HG03064 (cell line): Measurements from ENCODE around the gene C5orf47.
"Not testable (repeated sequence)": the region's sequence is repeated elsewhere in the genome, so short reads cannot be mapped to it uniquely, and the experiment has no call there.

Source experiments
- ATAC-seq: cut with Tn5 transposase; IDR thresholded peaks from one replicate; pipeline ENCODE4 v1.9.1; 2021; ENCODE audit warnings: low read depth; ENCODE audit not compliant: unreplicated experiment

The C5orf47 gene

DNA sequence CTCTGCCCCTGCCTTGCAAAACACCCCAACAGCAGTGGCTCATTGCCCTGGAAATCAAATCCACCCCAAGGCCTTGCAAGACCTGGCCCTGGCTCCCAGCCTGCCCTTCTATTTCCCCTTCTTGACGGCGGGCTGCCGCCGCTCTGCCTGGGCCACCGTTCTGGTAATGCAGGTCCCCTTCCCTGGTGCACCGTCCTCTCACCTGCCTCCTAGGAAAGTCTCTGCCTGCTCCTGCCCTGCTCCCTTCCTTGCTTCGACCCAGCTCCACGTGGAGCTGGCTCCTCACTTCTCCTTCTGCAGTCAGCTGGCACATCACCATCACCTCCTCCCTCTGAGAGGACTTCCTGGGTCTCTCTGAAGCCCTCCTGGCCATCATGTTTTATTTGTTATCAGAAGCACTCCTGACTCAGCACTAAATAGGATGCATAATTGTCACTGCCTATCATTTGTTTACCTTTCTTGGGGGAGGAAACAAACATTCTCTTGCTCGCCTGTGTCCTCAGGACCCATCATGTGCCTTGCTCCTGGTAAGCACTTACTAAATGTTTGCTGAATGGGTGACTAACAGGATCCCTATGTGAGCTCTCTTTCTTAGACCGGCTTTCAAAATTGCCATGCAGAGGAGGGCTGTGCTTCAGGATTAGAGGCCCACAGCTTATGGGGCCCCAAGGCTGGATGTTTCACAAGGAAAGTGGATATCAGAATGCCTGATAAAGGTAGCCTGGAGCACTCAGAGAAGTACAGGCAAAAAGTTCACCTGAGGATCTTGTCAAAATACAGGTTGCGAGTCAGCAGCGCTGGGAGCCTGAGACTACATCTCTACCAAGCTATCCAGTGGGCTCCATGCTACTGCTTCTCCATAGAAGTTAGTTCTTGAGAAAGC, 19.6 kb upstream of the C5orf47 start:
- no peak for ATAC-seq

DNA sequence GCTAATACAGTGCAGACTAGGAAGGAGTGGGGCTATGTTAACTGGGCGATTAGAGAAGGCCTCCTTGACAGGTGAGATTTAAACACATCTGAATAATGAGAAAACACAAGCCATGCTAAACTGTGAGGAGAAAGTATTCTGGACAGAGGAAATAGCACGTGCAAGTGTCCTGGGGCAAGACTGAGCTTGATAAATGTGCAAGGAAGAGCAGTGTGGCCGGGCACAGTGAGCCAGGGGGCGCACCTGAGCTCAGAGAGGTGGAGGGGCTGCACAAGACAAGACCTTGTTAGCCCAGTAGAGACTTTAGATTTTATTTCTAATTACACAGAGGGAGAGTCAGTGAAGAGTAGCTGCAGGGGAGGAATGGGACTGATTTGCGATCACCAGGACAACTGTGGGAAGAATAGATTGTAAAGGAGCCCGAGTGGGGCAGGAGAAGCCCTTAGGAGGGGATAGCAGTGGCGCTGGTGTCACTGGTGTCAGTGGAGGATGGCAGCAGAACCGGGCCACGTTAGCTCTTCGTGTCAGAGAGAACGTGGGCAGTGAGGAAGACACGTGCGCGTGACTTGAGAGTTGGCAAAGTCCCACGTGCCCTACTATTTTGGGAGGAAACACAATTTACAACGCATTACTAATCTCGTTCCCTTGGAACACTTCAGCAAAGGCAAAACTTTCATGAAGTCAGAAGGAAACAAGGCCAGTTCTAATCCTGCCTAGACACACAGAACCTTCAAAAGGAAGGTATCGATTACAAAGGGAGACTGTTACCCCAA, 17.9 kb upstream of the C5orf47 start:
- no peak for ATAC-seq

DNA sequence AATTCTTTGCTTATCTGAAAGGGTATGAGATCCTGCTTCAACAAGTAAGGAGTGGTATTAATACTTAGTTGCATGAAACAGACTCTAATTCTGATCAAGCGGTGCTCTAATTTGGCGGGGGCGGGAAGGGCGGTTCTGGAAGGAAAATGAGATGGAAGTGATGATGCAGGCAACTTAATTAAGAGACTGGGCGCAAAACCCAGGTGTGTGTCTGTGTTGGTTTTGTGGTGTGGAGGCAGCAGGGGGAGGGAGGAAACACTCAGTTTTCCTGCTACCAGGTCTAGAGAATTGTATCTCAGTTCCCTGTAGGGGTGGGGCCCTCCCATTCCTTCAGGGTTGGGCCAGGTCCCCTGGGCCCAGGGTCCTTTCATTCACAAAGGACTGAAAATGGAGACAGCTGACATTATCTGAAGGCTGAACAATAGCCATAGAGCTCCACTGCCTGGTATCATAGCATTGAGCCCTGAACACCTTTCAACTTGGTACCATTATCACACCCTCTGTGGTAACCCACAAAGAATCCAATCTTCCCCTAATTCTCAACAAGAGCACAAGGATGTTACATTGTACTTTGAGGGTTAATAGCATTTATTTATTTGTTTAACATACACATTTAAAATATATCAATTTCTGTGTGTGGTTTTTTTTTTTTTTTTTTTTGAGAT, 17.2 kb upstream of the C5orf47 start:
- no peak for ATAC-seq

DNA sequence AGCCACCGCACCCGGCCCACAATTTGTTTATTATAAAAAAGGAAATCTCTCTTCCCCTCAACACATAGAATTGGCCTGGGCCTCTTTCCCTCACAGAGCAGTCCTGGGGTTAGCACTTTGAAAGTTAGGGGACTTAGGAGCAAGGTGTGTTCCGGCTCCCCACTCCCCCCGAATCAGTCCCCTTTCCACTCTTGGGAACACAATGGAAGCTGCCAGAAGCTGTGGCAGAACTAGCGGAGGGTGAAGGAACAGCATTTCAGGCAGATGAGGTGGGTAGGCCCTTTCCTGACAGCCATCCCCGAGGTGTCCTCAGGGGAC, 16.4 kb upstream of the C5orf47 start:
- ATAC-seq = no peak

DNA sequence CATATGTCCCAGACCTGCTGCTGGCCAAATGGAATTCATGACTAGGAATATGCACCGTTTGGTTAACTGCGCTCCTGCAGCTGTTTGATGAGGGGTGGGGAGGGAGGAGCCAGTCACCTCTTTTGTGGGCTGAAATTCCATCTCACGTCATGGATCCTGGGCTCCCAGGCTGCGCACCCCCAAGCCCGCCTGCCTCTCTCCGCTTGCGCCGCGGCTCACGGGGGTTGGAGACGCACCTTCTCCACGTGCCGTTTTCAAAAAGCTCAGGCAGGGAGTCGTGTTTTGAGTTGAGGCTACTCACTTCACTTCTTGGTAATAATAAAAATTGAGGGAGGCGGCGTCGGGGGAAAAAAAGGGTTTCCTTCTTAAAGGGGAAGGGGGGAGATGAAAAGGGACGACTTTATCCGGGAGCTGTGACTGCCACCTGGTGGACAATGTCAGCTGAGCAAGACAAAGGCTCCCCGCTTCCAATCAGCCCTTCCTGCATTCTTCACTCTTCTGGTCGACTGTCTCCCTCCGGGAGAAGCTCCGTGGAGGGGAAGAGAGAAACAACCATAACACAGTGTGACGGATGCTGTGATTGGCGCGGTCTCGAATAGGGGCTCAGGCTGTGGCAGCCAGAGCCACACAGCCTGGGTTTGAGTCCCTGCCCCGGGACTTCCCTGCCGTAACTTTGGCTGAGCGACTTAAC, 15.9 kb upstream of the C5orf47 start:
- ATAC-seq = no peak

DNA sequence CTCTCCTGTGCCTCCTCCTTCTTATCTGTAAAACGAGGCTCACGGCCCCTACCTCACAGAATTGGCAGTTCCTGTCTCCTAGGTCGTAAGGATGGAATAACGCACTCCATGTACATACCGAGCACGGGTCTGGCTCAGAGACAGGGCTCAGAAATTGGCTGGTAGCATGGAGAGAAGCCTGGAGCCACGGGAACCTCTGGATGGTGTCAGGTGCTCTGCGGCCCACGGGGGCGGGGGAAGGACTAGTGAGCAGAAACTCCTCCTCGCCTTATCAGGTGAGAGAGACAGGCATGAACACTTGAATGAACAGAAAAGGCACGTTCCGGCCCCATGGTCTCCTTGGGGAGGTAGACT, 15.4 kb upstream of the C5orf47 start:
- no peak for ATAC-seq

DNA sequence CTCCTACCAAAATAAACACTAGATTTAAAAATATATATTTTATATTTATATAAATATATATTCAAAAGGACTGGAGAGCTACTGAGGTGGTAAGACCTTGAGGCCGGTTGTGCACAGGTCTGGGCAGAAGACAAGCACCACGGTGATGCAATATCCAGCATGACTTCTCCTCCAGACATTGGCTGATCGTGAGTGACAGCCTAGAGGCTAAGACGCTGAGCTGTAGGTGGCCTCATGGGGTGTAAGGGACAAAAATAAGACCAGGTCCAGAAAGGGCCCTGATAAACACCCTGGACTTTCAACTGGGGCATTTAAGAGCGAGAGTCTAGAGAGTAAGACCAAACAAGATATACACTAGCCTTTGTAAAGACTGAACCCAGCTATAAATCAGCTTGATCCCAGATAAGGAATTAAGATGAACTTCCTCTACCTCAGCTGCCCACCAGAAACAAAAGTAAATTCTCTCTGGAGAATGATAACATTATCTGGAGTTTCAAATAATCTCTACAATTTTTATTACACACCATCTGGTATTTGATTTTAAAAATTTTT, 14.2 kb upstream of the C5orf47 start:
- ATAC-seq = no peak

DNA sequence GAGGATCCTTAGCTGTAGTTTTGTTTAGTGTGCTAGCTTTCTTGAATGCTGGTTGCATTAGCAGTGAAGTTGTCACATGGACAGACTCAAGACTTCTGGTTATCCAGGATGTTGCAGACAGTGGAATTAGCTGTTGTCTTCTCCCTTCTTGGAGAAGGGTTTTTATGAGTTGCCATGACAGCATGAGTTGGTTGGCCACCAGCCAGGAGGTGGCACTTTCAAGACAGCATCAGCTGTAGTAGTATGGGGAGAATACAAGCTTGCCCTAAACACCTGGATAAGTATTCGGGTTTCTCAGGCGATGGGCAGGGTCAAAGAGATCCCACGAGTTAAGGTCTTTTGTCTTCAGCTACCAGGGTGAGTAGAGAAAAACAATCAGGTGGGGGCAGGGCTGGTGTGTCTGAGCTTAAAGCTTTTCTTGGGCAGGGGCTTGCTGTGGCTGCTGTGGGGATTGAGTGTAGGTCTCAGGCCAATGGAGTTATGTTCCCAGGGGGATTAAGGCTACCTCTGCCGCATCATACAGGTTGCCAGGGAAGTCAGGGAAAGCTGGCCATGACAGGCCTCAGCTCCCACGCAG, 7.7 kb upstream of the C5orf47 start:
- no peak for ATAC-seq

DNA sequence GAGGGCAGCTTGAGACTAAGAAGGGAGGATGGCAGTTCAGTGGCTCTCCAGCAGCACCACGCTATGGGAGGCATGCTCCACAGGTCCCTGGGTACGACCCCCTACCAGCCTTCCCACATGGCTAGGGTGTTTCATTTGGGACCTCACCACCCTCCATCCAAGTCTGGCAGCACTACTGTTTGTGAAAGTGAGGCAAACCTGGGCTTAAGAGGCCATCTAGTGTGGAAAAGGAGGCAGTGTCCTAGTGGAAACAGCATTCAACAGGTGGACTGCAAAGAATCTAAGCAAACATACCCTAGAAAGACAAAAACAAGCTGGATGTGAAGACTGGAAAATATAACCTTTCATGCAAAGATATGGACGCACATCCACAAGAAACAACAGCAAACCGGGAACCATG, 4.8 kb upstream of the C5orf47 start:
- ATAC-seq = no peak

DNA sequence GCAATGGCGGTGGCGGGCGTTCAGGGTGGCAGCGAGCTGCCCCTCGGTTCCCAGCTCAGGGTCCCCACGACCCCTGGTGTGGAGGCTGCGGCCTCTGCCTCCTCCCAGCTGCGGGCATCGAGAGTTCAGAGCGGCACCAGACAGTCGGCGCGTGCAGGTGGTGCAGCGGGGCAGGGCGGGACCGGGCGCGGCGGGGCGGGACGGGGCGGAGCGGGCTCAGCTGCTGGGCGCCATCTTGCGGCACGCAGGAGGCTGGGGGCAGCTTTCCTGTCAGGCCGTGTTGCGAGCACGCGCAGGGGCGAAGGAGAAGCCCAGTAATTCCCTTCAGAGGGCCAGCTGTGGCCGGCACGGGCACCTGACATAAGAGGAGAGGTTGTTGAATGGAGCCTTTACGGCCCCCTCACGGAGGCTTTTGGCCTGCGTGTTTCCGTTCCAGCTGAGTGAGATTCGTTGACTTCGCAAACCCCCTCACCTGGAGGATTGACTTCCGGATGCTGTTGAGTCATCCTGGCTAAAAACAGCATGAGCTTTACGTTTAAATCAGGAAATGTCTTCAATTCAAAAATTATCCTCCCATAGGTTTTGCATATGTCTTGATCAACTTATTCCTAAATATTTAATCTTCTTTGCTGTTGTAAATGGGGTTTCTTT, 587 bp downstream of the C5orf47 start:
- ATAC-seq = no peak

DNA sequence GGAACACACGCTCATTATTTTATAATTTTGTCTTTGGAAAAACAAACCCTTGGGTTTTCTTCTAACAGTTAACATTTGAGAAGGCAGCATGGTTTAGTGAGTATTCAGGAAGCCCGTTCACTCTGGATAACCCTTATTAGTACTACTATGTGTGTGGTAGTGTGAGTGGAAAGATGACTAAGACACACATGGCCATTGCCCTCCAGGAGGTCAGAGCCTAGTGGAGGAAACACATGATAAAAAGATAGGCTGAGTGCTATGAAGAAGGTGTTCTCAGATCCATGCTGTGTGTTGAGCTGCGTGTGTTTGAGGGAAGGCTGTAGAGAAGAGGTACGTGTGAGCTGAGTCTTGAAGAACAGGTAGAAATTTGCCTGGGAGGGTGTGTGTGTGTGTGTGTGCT, 8.4 kb downstream of the C5orf47 start:
- no peak for ATAC-seq

DNA sequence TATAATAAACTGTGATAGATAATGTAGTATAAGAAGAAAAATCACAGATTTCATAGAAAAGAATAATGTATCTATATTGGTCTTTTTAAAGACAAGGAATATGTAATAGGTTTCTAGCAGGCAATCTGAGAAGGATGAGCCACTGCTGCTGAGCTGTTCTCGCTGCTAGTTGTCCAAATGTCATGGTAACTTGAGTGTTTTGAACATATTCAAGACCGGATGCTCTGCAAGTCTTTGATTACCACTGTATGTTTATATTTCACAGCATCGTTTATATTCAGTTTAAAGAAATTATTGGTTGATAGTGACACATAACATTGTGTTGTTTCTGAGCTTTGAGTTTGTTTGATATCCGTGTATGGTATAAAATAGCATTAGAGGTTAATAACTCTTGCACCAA, 9.6 kb downstream of the C5orf47 start:
- ATAC-seq = no peak

DNA sequence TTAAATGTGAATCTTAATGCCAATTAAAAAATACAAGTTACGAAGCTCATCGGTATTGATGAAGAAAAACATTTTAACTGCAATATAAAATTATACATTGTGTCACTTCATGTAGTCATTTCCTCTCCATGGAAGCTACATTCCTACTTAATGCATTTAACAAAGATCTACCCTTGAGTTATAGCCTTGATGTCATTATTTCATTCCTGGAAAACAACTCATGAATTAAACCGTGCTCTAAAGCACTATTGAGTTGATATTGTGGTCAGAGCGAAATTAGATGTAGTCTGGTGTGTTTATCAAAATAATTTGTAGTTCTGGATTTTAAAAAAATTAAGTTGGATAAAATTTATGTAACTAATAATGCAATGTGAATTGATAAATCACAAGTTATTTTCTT, 11.1 kb downstream of the C5orf47 start:
- ATAC-seq = no peak

DNA sequence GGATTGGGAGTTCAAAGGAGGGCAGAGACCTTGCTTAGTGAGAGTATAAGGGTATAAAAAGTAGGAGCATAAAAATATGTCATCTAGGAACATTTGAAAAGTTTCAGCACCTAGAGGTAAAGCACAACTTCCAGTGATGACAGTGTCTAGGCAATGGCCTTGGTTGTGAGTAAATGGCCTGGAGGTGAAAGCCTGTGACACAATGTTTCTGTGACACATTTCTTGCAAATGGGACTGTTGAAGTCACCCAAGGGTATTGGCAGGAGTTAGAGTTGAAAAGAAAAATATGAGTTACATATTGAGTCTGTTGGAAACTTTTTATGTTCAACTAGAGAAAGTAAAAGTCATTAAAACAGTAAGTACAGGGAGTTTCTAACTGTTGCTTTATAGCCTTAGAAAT, 14.8 kb downstream of the C5orf47 start:
- no peak for ATAC-seq

DNA sequence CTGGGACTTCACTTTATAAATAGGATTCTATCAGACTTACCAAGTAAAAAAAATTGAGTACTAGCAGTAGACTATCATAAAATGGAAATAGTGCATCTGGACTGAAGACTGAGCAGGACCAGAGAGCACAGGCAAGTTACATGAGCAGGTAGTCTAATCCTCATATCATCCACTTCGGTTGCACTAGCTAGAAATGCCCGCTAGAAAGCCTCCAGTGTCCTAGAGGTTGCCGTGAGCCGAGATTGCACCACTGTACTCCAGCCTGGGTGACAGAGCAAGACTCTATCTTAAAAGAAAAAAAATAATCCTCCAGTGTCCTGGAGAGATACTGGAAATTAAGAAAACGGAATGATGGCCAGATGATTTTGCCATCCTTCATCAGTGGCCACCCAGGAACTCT, 20.0 kb downstream of the C5orf47 start:
- ATAC-seq = no peak

DNA sequence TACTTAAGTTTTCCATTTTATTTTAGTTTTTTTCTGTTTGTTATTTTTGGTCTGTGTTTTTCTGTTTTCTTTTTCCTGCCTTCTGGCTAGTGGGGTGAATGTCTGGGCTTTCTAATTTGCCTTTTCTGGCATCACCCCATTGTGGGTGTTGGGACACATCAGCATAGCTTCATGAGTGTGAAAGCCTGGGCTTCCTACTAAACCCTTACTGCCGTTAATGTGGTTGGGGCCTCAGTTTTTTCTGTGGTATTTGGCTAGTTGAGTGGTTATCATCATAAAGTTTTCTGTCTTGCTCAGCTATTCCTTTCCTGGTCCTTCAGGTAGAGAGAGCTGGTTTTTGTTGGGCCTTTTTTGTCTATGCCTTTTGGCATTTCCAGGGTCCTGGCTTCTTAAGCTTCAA, 21.4 kb downstream of the C5orf47 start:
- no peak for ATAC-seq

DNA sequence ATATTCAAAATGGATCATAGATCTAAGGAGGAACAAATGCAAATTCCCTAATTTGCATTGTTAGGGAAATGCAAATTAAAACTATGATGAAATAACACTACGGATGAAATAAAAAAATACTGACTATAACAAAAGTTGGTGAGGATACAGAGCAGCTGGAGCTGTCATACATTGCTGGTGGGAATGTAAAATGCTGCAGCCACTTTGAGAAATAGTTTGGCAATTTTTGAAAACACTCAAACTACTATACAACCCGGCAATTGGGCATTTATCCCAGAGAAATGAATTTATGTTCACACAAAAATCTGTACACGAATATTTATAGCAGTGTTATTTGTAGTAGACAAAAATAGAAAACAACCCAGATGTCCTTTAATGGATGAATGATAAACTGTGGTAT, 22.5 kb downstream of the C5orf47 start:
- ATAC-seq = no peak

DNA sequence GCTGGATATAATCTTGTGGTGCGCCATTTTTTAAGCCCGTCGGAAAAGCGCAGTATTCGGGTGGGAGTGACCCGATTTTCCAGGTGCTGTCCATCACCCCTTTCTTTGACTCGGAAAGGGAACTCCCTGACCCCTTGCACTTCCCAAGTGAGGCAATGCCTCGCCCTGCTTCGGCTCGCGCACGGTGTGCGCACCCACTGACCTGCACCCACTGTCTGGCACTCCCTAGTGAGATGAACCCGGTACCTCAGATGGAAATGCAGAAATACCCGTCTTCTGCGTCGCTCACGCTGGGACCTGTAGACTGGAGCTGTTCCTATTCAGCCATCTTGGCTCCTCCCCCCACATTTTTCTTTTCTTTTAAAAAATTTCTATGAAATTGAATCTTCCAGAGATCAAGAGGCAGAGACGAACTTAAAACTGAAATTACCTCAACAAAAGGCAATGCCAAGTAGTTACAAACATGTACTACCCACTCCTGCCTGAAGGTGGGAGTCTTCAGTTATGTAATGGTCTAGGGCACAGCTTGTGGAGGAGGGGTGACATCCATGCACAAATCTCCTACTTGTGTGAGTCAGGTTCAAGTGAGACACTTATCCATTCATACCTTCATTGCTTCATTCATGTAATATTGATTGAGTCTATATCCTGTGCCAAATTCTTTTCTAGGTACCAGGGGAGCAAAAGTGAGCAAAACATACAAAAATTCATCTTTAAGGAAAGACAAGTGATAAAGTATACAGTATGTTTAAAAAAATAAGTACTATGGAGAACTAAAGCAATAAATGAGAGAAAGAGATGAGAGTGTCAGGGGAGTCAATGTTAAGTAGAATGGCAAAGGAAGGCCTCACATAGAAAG, 31.3 kb downstream of the C5orf47 start:
- not testable (repeated sequence) for ATAC-seq

DNA sequence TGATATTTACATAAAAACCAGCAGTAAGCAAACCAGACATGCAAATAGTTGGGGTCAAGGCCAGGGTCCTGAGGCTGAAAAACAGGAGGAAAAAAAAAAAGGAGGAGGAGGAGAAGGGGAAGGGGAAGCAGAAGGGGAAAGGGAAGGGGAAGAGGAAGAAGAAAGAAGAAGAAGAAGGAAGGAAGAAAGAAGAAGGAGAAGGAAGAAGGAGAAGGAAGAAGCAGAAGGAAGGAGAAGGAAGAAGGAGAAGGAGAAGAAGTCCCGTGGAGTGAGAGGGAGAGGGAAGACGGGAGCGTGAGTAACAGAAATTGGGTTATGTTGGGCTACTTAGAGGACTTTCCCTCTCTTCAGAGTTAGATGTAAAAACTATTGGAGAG, 31.9 kb downstream of the C5orf47 start:
- no peak for ATAC-seq
